Endodermal cell (in vitro differentiated cells): Measurements from ENCODE around the gene ITSN1. TPM values are rescaled to one million over a fixed set of nuclear protein-coding genes. Genes with fewer than 3 reads are reported as not detected.

Source experiments
- DNase-seq: peaks from one replicate; pipeline ENCODE4 v3.0.0-alpha.2; 2017
- H3K27ac ChIP-seq: 2 replicates; pipeline ENCODE4 v1.5.1; 2013; ENCODE audit warnings: mild to moderate bottlenecking, low read depth, low read length, moderate library complexity
- H3K27me3 ChIP-seq: 2 replicates; pipeline ENCODE4 v1.6.1; 2013; ENCODE audit warnings: mild to moderate bottlenecking, low read length, moderate library complexity; ENCODE audit not compliant: insufficient read depth, control insufficient read depth, poor library complexity, severe bottlenecking
- H3K36me3 ChIP-seq: 2 replicates; pipeline ENCODE4 v1.7.0; 2013; ENCODE audit warnings: mild to moderate bottlenecking, low read length, moderate library complexity; ENCODE audit not compliant: control insufficient read depth, insufficient read depth
- H3K4me1 ChIP-seq: one replicate; pipeline ENCODE4 v1.7.0; 2013; ENCODE audit warnings: low read length; ENCODE audit not compliant: control insufficient read depth, insufficient read depth
- H3K4me3 ChIP-seq: 2 replicates; pipeline ENCODE4 v1.5.1; 2013; ENCODE audit warnings: mild to moderate bottlenecking, low read length, moderate library complexity
- H3K9ac ChIP-seq: 2 replicates; pipeline ENCODE4 v1.6.1; 2013; ENCODE audit warnings: mild to moderate bottlenecking, low read length, moderate library complexity; ENCODE audit not compliant: poor library complexity, severe bottlenecking; ENCODE audit errors: extremely low read depth
- H3K9me3 ChIP-seq: 2 replicates; pipeline ENCODE4 v1.6.1; 2013; ENCODE audit warnings: mild to moderate bottlenecking, low read length, moderate library complexity; ENCODE audit not compliant: control insufficient read depth
- H3K27ac Mint-ChIP-seq: 2 replicates; pipeline ENCODE4 v1.8.0; 2020; ENCODE audit warnings: mixed read lengths
- H3K27me3 Mint-ChIP-seq: 2 replicates; pipeline ENCODE4 v1.8.0; 2021; ENCODE audit warnings: mild to moderate bottlenecking, mixed read lengths; ENCODE audit not compliant: insufficient read depth
- H3K36me3 Mint-ChIP-seq: 2 replicates; pipeline ENCODE4 v1.8.0; 2020; ENCODE audit warnings: low read depth, mixed read lengths
- H3K4me1 Mint-ChIP-seq: 2 replicates; pipeline ENCODE4 v1.8.0; 2020; ENCODE audit warnings: mixed read lengths
- H3K4me3 Mint-ChIP-seq: 2 replicates; pipeline ENCODE4 v1.8.0; 2020; ENCODE audit warnings: mild to moderate bottlenecking, moderate library complexity, mixed read lengths
- H3K9me3 Mint-ChIP-seq: 2 replicates; pipeline ENCODE4 v1.8.0; 2020; ENCODE audit warnings: mild to moderate bottlenecking, mixed read lengths
- WGBS, 2 experiments: methylation state at CpG; one replicate each; pipeline versions ENCODE4 v1.1.5 to v1.1.7; 2013; ENCODE audit warnings: missing lambda C conversion rate in 2 of 2, mixed read lengths in 1 of 2; ENCODE audit not compliant: insufficient coverage in 1 of 2, insufficient read length in 1 of 2; 5-methylcytosine and 5-hydroxymethylcytosine counted together
- total RNA-seq, 2 donors: library from RNA; stranded (reverse); fragmentation: NEBNext Ultra II Directional in 1 of 2; extraction: Animal tissue kit (Norgen Biotek cat#: 25700) in 1 of 2; gene quantifications; 2 replicates in 1 of 2; 3 replicates in 1 of 2; pipeline ENCODE4 v1.2.1, GENCODE V29; 2021
- TF ChIP-seq, protein P1 (sequence below): fragments of 200-600 bp; sonication (generic); conservative IDR thresholded peaks from 2 replicates; pipeline ENCODE4 v1.5.0; 2021; ENCODE audit warnings: antibody characterized with exemption, mild to moderate bottlenecking

Gene ITSN1
- total RNA-seq, 2 donors from 2014 or later: 89.6 to 104 TPM

DNA sequence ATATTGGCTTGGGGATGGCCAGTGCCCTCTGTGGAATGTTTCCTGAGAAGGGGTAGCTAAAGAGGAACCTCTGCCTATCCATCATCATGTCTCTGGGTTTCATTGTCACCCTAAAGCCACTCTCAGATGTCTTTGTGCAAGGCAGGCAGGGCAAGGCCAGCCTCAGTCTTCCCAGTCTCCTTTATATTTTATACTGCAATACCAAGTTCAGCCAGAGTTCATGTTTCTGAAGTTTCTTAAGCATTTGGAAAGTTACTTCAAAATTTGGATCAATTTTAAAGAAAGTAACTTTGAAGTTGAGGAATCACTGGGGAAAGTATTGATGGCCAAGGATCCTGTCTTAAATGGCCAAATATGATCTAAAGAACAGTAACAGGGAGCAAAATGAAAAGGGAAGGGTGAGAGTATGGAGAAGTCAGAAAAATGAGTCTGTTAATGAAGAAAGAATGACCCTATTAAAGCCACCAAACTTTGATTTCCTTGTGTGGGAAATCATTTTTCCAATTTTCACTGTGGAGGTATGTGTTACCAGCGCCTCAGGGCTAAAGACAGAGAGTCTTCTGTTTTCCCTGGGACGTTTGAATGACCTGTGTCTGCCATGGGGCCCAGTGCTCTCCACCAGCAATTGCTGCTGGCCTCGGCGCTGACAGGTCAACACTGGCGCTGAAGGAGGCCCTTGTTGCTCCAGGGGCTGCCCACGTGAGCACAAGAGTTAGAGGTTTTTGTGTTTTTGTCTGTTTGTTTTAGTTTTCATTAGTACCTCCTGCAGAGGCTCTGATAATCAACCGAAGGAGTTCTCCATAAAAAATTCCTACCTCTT lies 179.4 kb downstream of the ITSN1 start:
- TF ChIP-seq, protein P1, sequence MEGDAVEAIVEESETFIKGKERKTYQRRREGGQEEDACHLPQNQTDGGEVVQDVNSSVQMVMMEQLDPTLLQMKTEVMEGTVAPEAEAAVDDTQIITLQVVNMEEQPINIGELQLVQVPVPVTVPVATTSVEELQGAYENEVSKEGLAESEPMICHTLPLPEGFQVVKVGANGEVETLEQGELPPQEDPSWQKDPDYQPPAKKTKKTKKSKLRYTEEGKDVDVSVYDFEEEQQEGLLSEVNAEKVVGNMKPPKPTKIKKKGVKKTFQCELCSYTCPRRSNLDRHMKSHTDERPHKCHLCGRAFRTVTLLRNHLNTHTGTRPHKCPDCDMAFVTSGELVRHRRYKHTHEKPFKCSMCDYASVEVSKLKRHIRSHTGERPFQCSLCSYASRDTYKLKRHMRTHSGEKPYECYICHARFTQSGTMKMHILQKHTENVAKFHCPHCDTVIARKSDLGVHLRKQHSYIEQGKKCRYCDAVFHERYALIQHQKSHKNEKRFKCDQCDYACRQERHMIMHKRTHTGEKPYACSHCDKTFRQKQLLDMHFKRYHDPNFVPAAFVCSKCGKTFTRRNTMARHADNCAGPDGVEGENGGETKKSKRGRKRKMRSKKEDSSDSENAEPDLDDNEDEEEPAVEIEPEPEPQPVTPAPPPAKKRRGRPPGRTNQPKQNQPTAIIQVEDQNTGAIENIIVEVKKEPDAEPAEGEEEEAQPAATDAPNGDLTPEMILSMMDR: peak; percentile 44
- Histone ChIP-seq H3K9me3 (no peaks in the 10 kb centered on the region), H3K27me3 (no peaks in the 10 kb centered on the region), H3K36me3 (peaks cover 85% of the 10 kb centered on the region), H3K27ac (peak overlapping the region; percentile 42), H3K4me1 (no peaks in the 10 kb centered on the region), H3K9ac (no peak overlapping the region), H3K4me3 (no peak overlapping the region)
- H3K27ac Mint-ChIP-seq: no peak overlapping the region
- no peaks in the 10 kb centered on the region for H3K27me3 Mint-ChIP-seq
- no peaks in the 10 kb centered on the region for H3K9me3 Mint-ChIP-seq
- peaks cover 39% of the 10 kb centered on the region for H3K4me1 Mint-ChIP-seq
- no peak overlapping the region for H3K4me3 Mint-ChIP-seq
- 63 to 86% methylated on average over 3 to 7 of the region's 7 CpGs for WGBS, 2 experiments
- peaks cover 47% of the 10 kb centered on the region for H3K36me3 Mint-ChIP-seq
- DNase-seq: no peak

DNA sequence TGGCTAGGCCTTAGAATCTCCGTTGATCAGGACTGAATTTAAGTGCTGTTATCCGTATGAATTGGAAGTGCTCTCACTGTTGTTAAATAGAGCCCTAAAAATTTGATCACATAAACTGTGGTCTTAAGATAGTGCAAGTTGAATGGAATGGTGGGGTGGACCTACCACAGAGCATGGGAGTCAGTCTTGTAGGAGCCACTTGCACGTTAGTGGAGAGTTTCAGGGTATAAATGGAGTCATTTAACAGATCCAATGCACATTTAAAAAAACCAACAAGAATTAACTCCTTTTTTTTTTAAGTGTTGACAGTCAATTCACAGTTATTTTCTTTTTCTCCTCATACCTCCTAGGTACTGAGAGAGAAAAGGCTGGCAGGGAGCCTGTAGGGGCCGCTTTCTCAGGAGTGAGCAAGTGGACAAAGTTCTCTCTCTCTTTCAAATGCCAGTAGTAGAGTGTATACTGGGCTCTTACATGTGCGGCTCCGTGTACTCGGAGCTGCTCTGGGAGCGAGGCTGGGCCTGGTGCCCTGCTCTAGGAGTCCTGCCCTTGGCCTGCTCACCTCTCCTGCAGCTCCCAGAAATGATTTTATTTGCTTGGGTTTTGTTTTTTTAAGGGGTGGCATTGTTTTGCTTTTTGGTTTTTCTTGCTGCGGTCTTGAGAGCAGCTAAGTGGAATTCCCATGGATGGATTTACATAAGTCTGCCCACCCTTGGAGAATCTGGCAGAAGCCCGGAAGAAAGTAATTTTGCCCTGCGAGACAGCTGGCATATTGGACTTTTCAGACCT lies 182.0 kb downstream of the ITSN1 start:
- H3K27ac Mint-ChIP-seq: no peak overlapping the region
- H3K4me3 Mint-ChIP-seq: no peak overlapping the region
- peaks cover 38% of the 10 kb centered on the region for H3K4me1 Mint-ChIP-seq
- Histone ChIP-seq H3K36me3 (peaks cover 79% of the 10 kb centered on the region), H3K9ac (no peak overlapping the region), H3K4me1 (no peaks in the 10 kb centered on the region), H3K27me3 (no peaks in the 10 kb centered on the region), H3K9me3 (no peaks in the 10 kb centered on the region), H3K4me3 (no peak overlapping the region), H3K27ac (no peak overlapping the region)
- H3K36me3 Mint-ChIP-seq: peaks cover 45% of the 10 kb centered on the region
- no peak for DNase-seq
- no peaks in the 10 kb centered on the region for H3K9me3 Mint-ChIP-seq
- no peaks in the 10 kb centered on the region for H3K27me3 Mint-ChIP-seq
- 93 to 96% methylated on average over 7 to 11 of the region's 11 CpGs for WGBS, 2 experiments
- TF ChIP-seq, protein P1: peak; percentile 40

DNA sequence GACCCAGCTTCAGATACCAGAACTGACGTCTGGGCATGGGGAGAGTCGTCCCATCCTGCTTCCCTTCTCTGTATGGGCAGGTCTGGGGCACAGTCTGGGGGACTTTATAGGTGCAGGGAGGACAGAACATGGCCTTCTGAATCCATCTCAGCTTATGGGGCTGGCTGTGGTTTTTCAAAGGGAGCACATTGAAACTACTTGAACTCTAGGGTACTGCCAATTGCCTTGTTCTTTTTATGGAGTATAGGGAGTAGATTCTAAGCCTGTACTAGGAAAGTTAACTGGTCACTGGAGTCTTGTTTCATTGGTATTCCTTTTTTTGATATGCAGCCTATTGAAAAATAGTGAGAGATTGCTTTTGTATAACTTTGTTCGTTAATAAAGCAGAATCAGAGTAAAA lies 183.1 kb downstream of the ITSN1 start:
- WGBS, 2 experiments: 96 to 100% methylated on average over 1 to 3 of the region's 3 CpGs
- Histone ChIP-seq H3K4me1 (no peaks in the 10 kb centered on the region), H3K4me3 (no peak overlapping the region), H3K36me3 (peaks cover 84% of the 10 kb centered on the region), H3K27ac (no peak overlapping the region), H3K27me3 (no peaks in the 10 kb centered on the region), H3K9me3 (no peaks in the 10 kb centered on the region), H3K9ac (no peak overlapping the region)
- Mint-ChIP-seq H3K27me3 (no peaks in the 10 kb centered on the region), H3K36me3 (peaks cover 52% of the 10 kb centered on the region), H3K4me3 (no peak overlapping the region), H3K9me3 (no peaks in the 10 kb centered on the region), H3K27ac (peak overlapping the region; percentile 70), H3K4me1 (peaks cover 34% of the 10 kb centered on the region)
- TF ChIP-seq, protein P1: no peak
- no peak for DNase-seq
